ENCODE data around the gene SAG.

GRCh38 chr2:233338046-233338445 lies 30.4 kb downstream of the SAG start:
- no peak for TF ChIP-seq EP300 (IDR thresholded peaks at IDR 0.05)
- TF ChIP-seq, protein P1, sequence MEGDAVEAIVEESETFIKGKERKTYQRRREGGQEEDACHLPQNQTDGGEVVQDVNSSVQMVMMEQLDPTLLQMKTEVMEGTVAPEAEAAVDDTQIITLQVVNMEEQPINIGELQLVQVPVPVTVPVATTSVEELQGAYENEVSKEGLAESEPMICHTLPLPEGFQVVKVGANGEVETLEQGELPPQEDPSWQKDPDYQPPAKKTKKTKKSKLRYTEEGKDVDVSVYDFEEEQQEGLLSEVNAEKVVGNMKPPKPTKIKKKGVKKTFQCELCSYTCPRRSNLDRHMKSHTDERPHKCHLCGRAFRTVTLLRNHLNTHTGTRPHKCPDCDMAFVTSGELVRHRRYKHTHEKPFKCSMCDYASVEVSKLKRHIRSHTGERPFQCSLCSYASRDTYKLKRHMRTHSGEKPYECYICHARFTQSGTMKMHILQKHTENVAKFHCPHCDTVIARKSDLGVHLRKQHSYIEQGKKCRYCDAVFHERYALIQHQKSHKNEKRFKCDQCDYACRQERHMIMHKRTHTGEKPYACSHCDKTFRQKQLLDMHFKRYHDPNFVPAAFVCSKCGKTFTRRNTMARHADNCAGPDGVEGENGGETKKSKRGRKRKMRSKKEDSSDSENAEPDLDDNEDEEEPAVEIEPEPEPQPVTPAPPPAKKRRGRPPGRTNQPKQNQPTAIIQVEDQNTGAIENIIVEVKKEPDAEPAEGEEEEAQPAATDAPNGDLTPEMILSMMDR (IDR thresholded peaks at IDR 0.05) = no peak
